Psoas muscle (tissue), 8 donors: ENCODE results near the gene OR5D13. TPM values are rescaled to one million over a fixed set of nuclear protein-coding genes. Genes with fewer than 3 reads are reported as not detected.

Experiments used
- ATAC-seq, 4 donors: fragments of 200-7000 bp; cut with Tn5 transposase; one replicate each; pipeline ENCODE4 v1.9.1; 2020; ENCODE audit warnings: moderate library complexity in 3 of 4, mild to moderate bottlenecking in 2 of 4
- DNase-seq, 2 donors: peaks; one replicate each; pipeline ENCODE4 v3.0.0-alpha.2; 2020
- H3K27ac ChIP-seq: fragments of 200-600 bp; one replicate; pipeline ENCODE4 v1.8.0; 2022
- H3K27me3 ChIP-seq, 3 donors: fragments of 200-600 bp in 1 of 3; one replicate each; pipeline versions ENCODE4 v1.6.1 to v1.8.0; 2013 to 2022; ENCODE audit warnings: low read length in 2 of 3, mild to moderate bottlenecking in 2 of 3, moderate library complexity in 1 of 3; ENCODE audit not compliant: insufficient read depth in 3 of 3
- H3K36me3 ChIP-seq, 2 donors: fragments of 200-600 bp in 1 of 2; one replicate each; pipeline versions ENCODE4 v1.6.1 to v1.8.0; 2013 to 2022; ENCODE audit warnings: low read depth in 1 of 2, mild to moderate bottlenecking in 1 of 2, moderate library complexity in 1 of 2; ENCODE audit not compliant: insufficient read depth in 1 of 2
- H3K4me1 ChIP-seq: fragments of 200-600 bp; one replicate; pipeline ENCODE4 v1.8.0; 2022
- H3K4me3 ChIP-seq: fragments of 200-600 bp; one replicate; pipeline ENCODE4 v1.8.0; 2022; ENCODE audit warnings: mild to moderate bottlenecking
- H3K9me3 ChIP-seq: fragments of 200-600 bp; one replicate; pipeline ENCODE4 v1.8.0; 2022
- CTCF ChIP-seq: fragments of 200-600 bp; IDR thresholded peaks from one replicate; pipeline ENCODE4 v1.8.0; 2022; ENCODE audit warnings: antibody characterized with exemption
- WGBS, 3 donors: extraction: QIAGEN DNeasy Blood & Tissue Kit; methylation state at CpG; one replicate each; pipeline versions ENCODE4 v1.1.6 to v1.1.7; 2013; 5-methylcytosine and 5-hydroxymethylcytosine counted together
- intact Hi-C, 2 donors: fragments of 100-400 bp; cut with DNase I; formaldehyde crosslinking; loops; one replicate each; pipeline versions ENCODE4 v1.11.0 to v1.14.2; 2022
- long read RNA-seq, 2 donors: library from polyadenylated mRNA; unstranded; transcript quantifications; one replicate each; pipeline ENCODE4 v2.0.0, GENCODE V29; 2021
- polyA plus RNA-seq, 3 donors: library from polyadenylated mRNA; stranded (reverse); fragments of 200-250 nt; gene quantifications; one replicate each; pipeline ENCODE4 v1.2.3, GENCODE V29; 2013
- total RNA-seq, 4 donors: library from RNA; stranded (reverse); fragmentation: NEBNext Ultra II Directional in 2 of 4; extraction: Animal tissue kit (Norgen Biotek cat#: 25700) in 2 of 4; gene quantifications; one replicate each; pipeline versions ENCODE4 v1.2.1 to v1.2.4, GENCODE V29; 2021 to 2023
- donor health status: healthy with polysubstance abuse.
- donor health status: DM: no; HTN: no; CAD: no; lungs with moderate emphysema.
- donor health status: Bipolar disorder and iron deficiency.
- donor health status: healthy.
- donor health status: DM: yes; HTN: yes; CAD: no.
- donor health status: DM: no; HTN: no; CAD: no.
- donor health status: DM: no; HTN: no; CAD: no.
- donor health status: DM: yes; HTN: yes; CAD: no.

Gene OR5D13, protein sequence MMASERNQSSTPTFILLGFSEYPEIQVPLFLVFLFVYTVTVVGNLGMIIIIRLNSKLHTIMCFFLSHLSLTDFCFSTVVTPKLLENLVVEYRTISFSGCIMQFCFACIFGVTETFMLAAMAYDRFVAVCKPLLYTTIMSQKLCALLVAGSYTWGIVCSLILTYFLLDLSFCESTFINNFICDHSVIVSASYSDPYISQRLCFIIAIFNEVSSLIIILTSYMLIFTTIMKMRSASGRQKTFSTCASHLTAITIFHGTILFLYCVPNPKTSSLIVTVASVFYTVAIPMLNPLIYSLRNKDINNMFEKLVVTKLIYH
- not detected for total RNA-seq
- polyA plus RNA-seq: not detected
- long read RNA-seq, donor 1: 0 reads
- long read RNA-seq, donor 2: 0 reads

DNA sequence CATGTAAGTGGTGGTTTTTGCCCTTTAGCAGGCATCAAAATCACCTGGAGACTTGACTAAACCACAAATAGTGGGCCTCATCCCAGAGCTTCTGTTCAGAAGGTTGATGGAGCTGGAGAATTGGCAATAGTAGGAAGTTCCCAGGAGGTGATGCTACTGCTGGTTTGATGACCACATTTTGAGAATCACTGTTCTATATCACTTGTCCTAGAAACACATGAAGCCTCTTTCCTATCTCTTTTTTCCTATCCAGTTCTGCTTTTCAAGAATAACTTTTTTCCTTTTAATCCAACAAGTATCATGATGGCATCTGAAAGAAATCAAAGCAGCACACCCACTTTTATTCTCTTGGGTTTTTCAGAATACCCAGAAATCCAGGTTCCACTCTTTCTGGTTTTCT is at the start of gene OR5D13:
OR5D13 (plus strand) TSS at position 301 of the 400 bp plus-strand sequence; CDS start at position 301, 0 bp downstream.
- intact Hi-C loops: no loop called here
- ATAC-seq: no peak
- no peaks in the 10 kb centered on the region for H3K36me3 ChIP-seq
- no peak for DNase-seq
- no peaks in the 10 kb centered on the region for H3K4me1 ChIP-seq
- no peak for TF ChIP-seq CTCF
- no peak within 1 kb of the TSS for H3K4me3 ChIP-seq
- H3K27me3 ChIP-seq: peaks cover 0 to 2% (median 0%) of the 10 kb centered on the region in 3 donors
- no peak within 1 kb of the TSS for H3K27ac ChIP-seq
- peaks cover 2% of the 10 kb centered on the region for H3K9me3 ChIP-seq

GRCh38 chr11:55726715-55727324 is 46.4 kb upstream of the OR5D13 start:
- WGBS, 3 donors: 14 to 27% (median 22%) methylated on average over 5 of the region's 5 CpGs
- intact Hi-C loops: no loop called here
- no peak for ATAC-seq

DNA sequence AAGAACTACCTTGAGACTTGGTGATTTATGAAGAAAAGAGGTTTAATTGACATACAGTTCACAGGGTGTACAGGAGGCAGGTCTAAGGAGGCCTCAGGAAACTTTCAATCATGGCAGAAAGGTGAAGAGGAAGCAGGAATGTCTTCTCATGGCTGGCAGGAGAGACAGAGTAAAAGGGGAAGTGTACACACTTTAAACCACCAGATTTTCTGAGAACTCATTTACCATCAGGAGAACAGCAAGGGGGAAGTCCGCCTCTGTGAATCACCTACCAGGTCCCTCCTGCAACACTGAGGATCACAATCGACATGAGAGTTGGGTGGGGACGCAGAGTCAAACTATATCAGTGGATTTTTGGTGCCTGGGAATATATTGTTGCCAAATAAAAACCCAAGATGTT is 40.3 kb upstream of the OR5D13 start:
- no peak for ATAC-seq
- H3K4me3 ChIP-seq: no peak overlapping the region
- H3K36me3 ChIP-seq: no peaks in the 10 kb centered on the region
- H3K9me3 ChIP-seq: no peaks in the 10 kb centered on the region
- TF ChIP-seq CTCF: no peak
- H3K27me3 ChIP-seq: no peaks in the 10 kb centered on the region
- no peak overlapping the region for H3K27ac ChIP-seq
- H3K4me1 ChIP-seq: no peaks in the 10 kb centered on the region
- intact Hi-C loops: no loop called here
- 40 to 56% (median 54%) methylated on average over 3 of the region's 3 CpGs for WGBS, 3 donors
- DNase-seq: no peak

More at GRCh38 chr11:55726715-55727324, 46.4 kb upstream of the OR5D13 start:
- no peak for DNase-seq
- no peak overlapping the region for H3K4me3 ChIP-seq
- H3K27ac ChIP-seq: no peak overlapping the region
- no peaks in the 10 kb centered on the region for H3K36me3 ChIP-seq
- no peaks in the 10 kb centered on the region for H3K9me3 ChIP-seq
- H3K4me1 ChIP-seq: no peaks in the 10 kb centered on the region
- TF ChIP-seq CTCF: no peak
- H3K27me3 ChIP-seq: no peaks in the 10 kb centered on the region

DNA sequence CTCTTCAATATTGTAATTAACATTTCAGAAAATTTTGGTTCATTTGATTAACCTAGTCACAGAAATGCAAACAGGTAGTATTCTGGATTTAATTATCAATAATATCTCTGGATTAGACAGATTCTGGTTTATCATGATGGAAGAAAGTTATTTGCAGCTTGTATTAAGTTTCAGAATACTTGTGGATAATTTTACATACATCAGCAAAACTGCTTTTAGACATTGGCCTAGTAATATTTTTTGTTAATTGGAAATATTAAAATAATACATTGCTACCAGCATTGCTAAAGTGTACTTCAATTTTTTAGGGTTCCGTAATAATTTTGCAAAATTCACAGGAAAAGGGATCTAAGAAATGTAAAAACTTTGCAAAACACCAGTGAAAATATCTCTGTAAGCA is 18.4 kb downstream of the OR5D13 start:
- ATAC-seq: no peak
- Histone ChIP-seq H3K36me3 (no peaks in the 10 kb centered on the region), H3K27ac (no peak overlapping the region), H3K4me3 (no peak overlapping the region), H3K4me1 (no peaks in the 10 kb centered on the region), H3K27me3 (no peaks in the 10 kb centered on the region), H3K9me3 (no peaks in the 10 kb centered on the region)
- TF ChIP-seq CTCF: no peak
- DNase-seq: no peak
- 81 to 85% (median 82%) methylated on average over 1 of the region's 1 CpG for WGBS, 3 donors
- intact Hi-C loops: no loop called here
